GM12878 (cell line): Measurements from ENCODE around the gene AHNAK2.

Experiments used
- CBFB ChIP-seq: IDR thresholded peaks from 2 replicates; pipeline ENCODE4 v1.6.1; 2016; ENCODE audit warnings: antibody characterized with exemption, low read depth
- EGR1 ChIP-seq, 2 experiments: IDR thresholded peaks; 1 replicate in 1 of 2; 2 replicates in 1 of 2; pipeline ENCODE4 v1.6.1; 2011 to 2012; ENCODE audit warnings: low read depth in 2 of 2, low read length in 2 of 2, borderline replicate concordance in 1 of 2, mild to moderate bottlenecking in 1 of 2, moderate library complexity in 1 of 2
- EP300 ChIP-seq, 2 experiments: fragments of 150-350 bp in 1 of 2; IDR thresholded peaks; 2 replicates each; pipeline ENCODE4 v1.6.1; 2011 to 2012; ENCODE audit warnings: low read depth in 2 of 2, low read length in 2 of 2, borderline replicate concordance in 1 of 2, improper control_type of control experiment in 1 of 2, inconsistent platforms in 1 of 2; ENCODE audit not compliant: control insufficient read depth in 1 of 2
- EZH2 ChIP-seq: IDR thresholded peaks from 2 replicates; pipeline ENCODE4 v1.6.1; 2012; ENCODE audit warnings: low read depth, mild to moderate bottlenecking, control low read depth, inconsistent platforms, low read length, borderline replicate concordance; ENCODE audit not compliant: control insufficient read depth
- POLR2A ChIP-seq: IDR thresholded peaks from 2 replicates; pipeline ENCODE4 v1.6.1; 2011; ENCODE audit warnings: low read depth, mild to moderate bottlenecking, low read length
- RFX5 ChIP-seq: IDR thresholded peaks from 2 replicates; pipeline ENCODE4 v1.6.1; 2011; ENCODE audit warnings: low read depth, low read length, improper control_type of control experiment
- TF ChIP-seq, protein P1 (sequence below), 3 experiments: IDR thresholded peaks in 2 of 3; conservative IDR thresholded peaks in 1 of 3; 2 replicates each; pipeline ENCODE4 v1.5.1; 2011; ENCODE audit warnings: low read depth in 3 of 3, low read length in 3 of 3, mild to moderate bottlenecking in 3 of 3, control low read depth in 2 of 3, moderate library complexity in 2 of 3, inconsistent platforms in 1 of 3, mixed read lengths in 1 of 3; ENCODE audit not compliant: control insufficient read depth in 2 of 3, insufficient read depth in 1 of 3; ENCODE audit errors: extremely low read depth in 1 of 3

DNA sequence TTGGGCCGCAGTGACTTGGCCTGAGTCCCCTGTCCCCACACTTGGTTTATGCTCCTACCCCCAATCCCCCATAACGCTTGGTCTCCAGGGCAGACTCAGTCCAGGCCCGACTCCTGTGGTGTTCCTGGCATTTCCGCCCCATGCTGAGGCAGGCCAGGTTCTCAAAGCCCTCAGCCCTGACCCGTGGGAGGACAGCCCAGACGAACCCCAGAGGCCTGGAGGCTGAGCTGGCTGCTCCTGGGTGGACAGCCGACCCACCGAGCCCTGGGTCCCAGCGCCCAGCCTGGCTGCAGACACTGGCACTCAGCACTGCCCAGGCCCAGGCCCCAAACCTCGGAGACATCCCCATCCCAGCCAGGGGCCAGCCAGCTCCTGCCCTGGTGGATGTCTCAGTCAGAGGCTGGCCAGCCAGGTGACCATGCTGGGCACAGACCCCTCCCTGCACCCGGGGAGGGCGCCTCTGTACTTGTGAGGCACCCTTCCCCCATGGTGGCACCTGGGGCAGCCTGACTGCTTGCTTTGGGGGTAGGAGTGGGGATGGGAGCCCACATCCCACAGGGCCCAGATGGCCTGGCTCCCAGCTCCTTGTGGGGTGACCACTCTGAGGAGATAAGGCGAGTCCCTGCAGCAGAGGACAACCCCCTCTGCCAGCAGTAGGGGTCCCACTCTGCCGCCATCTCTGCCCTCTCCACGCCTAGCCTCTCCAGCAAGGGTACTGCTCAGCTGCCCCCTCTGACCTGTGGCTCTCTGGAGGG is 52.1 kb downstream of the AHNAK2 start:
- TF ChIP-seq POLR2A (no peak), EGR1 (IDR thresholded peaks at IDR 0.05; ENCODE audit: borderline replicate concordance in 1 of 2, low read depth in 2 of 2, low read length in 2 of 2) (no peak), EP300 (IDR thresholded peaks at IDR 0.05; ENCODE audit: borderline replicate concordance in 1 of 2, control insufficient read depth in 1 of 2, low read depth in 2 of 2, low read length in 2 of 2) (no peak), CBFB (no peak), RFX5 (no peak), EZH2 (no peak)
- TF ChIP-seq, protein P1, sequence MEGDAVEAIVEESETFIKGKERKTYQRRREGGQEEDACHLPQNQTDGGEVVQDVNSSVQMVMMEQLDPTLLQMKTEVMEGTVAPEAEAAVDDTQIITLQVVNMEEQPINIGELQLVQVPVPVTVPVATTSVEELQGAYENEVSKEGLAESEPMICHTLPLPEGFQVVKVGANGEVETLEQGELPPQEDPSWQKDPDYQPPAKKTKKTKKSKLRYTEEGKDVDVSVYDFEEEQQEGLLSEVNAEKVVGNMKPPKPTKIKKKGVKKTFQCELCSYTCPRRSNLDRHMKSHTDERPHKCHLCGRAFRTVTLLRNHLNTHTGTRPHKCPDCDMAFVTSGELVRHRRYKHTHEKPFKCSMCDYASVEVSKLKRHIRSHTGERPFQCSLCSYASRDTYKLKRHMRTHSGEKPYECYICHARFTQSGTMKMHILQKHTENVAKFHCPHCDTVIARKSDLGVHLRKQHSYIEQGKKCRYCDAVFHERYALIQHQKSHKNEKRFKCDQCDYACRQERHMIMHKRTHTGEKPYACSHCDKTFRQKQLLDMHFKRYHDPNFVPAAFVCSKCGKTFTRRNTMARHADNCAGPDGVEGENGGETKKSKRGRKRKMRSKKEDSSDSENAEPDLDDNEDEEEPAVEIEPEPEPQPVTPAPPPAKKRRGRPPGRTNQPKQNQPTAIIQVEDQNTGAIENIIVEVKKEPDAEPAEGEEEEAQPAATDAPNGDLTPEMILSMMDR (IDR thresholded peaks at IDR 0.05 in 2 of 3, conservative IDR thresholded peaks at IDR 0.05 in 1 of 3; ENCODE audit: control insufficient read depth in 2 of 3, extremely low read depth in 1 of 3, insufficient read depth in 1 of 3, low read depth in 3 of 3, low read length in 3 of 3) = no peak
